GM12878 (cell line): Measurements from ENCODE around the gene TAMALIN. TPM values are rescaled to one million over a fixed set of nuclear protein-coding genes. Genes with fewer than 3 reads are reported as not detected.

Experiments used
- BRCA1 ChIP-seq: IDR thresholded peaks from 2 replicates; pipeline ENCODE4 v1.6.1; 2011; ENCODE audit warnings: low read depth, low read length, improper control_type of control experiment
- CHD1 ChIP-seq: IDR thresholded peaks from 2 replicates; pipeline ENCODE4 v1.6.1; 2012; ENCODE audit warnings: low read depth, low read length, improper control_type of control experiment
- CTCF ChIP-seq, 3 experiments: IDR thresholded peaks in 2 of 3; conservative IDR thresholded peaks in 1 of 3; 2 replicates each; pipeline ENCODE4 v1.5.1; 2011; ENCODE audit warnings: low read depth in 3 of 3, low read length in 3 of 3, mild to moderate bottlenecking in 3 of 3, control low read depth in 2 of 3, moderate library complexity in 2 of 3, inconsistent platforms in 1 of 3, mixed read lengths in 1 of 3; ENCODE audit not compliant: control insufficient read depth in 2 of 3, insufficient read depth in 1 of 3; ENCODE audit errors: extremely low read depth in 1 of 3
- CUX1 ChIP-seq: IDR thresholded peaks from 2 replicates; pipeline ENCODE4 v1.6.1; 2012; ENCODE audit warnings: improper control_type of control experiment, low read depth, low read length; ENCODE audit not compliant: insufficient replicate concordance
- EP300 ChIP-seq, 2 experiments: fragments of 150-350 bp in 1 of 2; IDR thresholded peaks; 2 replicates each; pipeline ENCODE4 v1.6.1; 2011 to 2012; ENCODE audit warnings: low read depth in 2 of 2, low read length in 2 of 2, borderline replicate concordance in 1 of 2, improper control_type of control experiment in 1 of 2, inconsistent platforms in 1 of 2; ENCODE audit not compliant: control insufficient read depth in 1 of 2
- HDAC2 ChIP-seq: fragments of 200-600 bp; sonication (generic); IDR thresholded peaks from 2 replicates; pipeline ENCODE4 v1.6.1; 2017
- JUNB ChIP-seq: IDR thresholded peaks from 2 replicates; pipeline ENCODE4 v1.6.1; 2016; ENCODE audit warnings: antibody characterized with exemption, mild to moderate bottlenecking
- LARP7 ChIP-seq: fragments of 450-650 bp; IDR thresholded peaks from 2 replicates; pipeline ENCODE4 v1.6.1; 2017; ENCODE audit warnings: mild to moderate bottlenecking
- MAX ChIP-seq: IDR thresholded peaks from 2 replicates; pipeline ENCODE4 v1.6.1; 2012; ENCODE audit warnings: low read depth, low read length, improper control_type of control experiment
- MEF2B ChIP-seq: fragments of 450-650 bp; IDR thresholded peaks from 2 replicates; pipeline ENCODE4 v1.6.1; 2018; ENCODE audit warnings: mild to moderate bottlenecking, moderate library complexity; ENCODE audit not compliant: partially characterized antibody, poor library complexity, severe bottlenecking
- PAX5 ChIP-seq: IDR thresholded peaks from 2 replicates; pipeline ENCODE4 v1.6.1; 2011; ENCODE audit warnings: low read depth, low read length, borderline replicate concordance
- POU2F2 ChIP-seq: IDR thresholded peaks from 3 replicates; pipeline ENCODE4 v1.6.1; 2011; ENCODE audit warnings: low read depth, mild to moderate bottlenecking, low read length, borderline replicate concordance
- RB1 ChIP-seq: fragments of 450-650 bp; formaldehyde crosslinking; IDR thresholded peaks from 2 replicates; pipeline ENCODE4 v1.6.1; 2017; ENCODE audit warnings: mild to moderate bottlenecking, borderline replicate concordance
- SIX5 ChIP-seq: IDR thresholded peaks from 2 replicates; pipeline ENCODE4 v1.6.1; 2011; ENCODE audit warnings: mild to moderate bottlenecking, low read depth, low read length, moderate library complexity; ENCODE audit not compliant: severe bottlenecking
- SMC3 ChIP-seq: IDR thresholded peaks from 2 replicates; pipeline ENCODE4 v1.6.1; 2011; ENCODE audit warnings: low read length, improper control_type of control experiment, borderline replicate concordance
- TCF12 ChIP-seq: IDR thresholded peaks from 2 replicates; pipeline ENCODE4 v1.6.1; 2011; ENCODE audit warnings: low read depth, mild to moderate bottlenecking, low read length
- ZNF592 ChIP-seq: fragments of 450-650 bp; IDR thresholded peaks from 2 replicates; pipeline ENCODE4 v1.6.1; 2017; ENCODE audit warnings: mild to moderate bottlenecking, moderate library complexity
- polyA plus RNA-seq, 11 experiments: library from polyadenylated mRNA; depleted of rRNA in 4 of 11; unstranded in 6 of 11; stranded (reverse) in 5 of 11; fragments of >200 nt; fragmentation: Nextera tagmentation in 4 of 11; fragmentation: Illumina TruSeq in 1 of 11; extraction: Ambion mirVana in 4 of 11; extraction: Trizol in 1 of 11; gene quantifications; 1 replicate in 1 of 11; 2 replicates in 10 of 11; pipeline versions ENCODE4 v1.2.1 to v1.2.3, GENCODE V29; 2011 to 2016; ENCODE audit warnings: inconsistent platforms in 2 of 11, missing spikeins in 2 of 11, low read depth in 1 of 11
- total RNA-seq, 4 experiments: library from RNA; depleted of rRNA in 3 of 4; stranded (reverse); fragments of >200 nt in 3 of 4; fragmentation: Illumina TruSeq in 1 of 4; extraction: Trizol in 1 of 4; gene quantifications; 2 replicates each; pipeline versions ENCODE4 v1.2.1 to v1.2.3, GENCODE V29; 2013 to 2021

The TAMALIN gene
- total and polyA plus RNA-seq, 10 of the 15 experiments (the other 5 are each of a cell fraction or from before 2014, with no cell fraction given) = 0.09 to 0.58 (median 0.19) TPM; not detected in 4

- TF ChIP-seq CUX1 (no peak), ZNF592 (peak; percentile 22; the same call in 1 of the 2 replicates), POU2F2 (0 out of 3 replicates have a peak, but pooled peaks have one; percentile 32), MAX (no peak), RB1 (no peak), PAX5 (peak; percentile 55; the same call in 1 of the 2 replicates), MEF2B (peak; percentile 79), EP300 (IDR thresholded peaks at IDR 0.05; ENCODE audit: borderline replicate concordance in 1 of 2, control insufficient read depth in 1 of 2, low read depth in 2 of 2, low read length in 2 of 2) (peak; percentile 76 to 83; a peak in 3 of 4 replicates), CTCF (IDR thresholded peaks at IDR 0.05 in 2 of 3, conservative IDR thresholded peaks at IDR 0.05 in 1 of 3; ENCODE audit: control insufficient read depth in 2 of 3, extremely low read depth in 1 of 3, insufficient read depth in 1 of 3, low read depth in 3 of 3, low read length in 3 of 3) (0 out of 6 replicates have a peak, but pooled peaks of 1 of the 3 experiments have one; percentile 4), HDAC2 (no peak), JUNB (no peak), BRCA1 (no peak), TCF12 (0 out of 2 replicates have a peak, but pooled peaks have one; percentile 26), CHD1 (no peak), LARP7 (no peak), SIX5 (no peak), SMC3 (no peak; the same call in 1 of the 2 replicates)
Measured at GRCh38 chr12:52005903-52006703, 643 bp upstream of the TAMALIN start (continued).
